GM21367 (cell line): ENCODE results near the gene REEP2.
"Not testable (repeated sequence)": the region's sequence is repeated elsewhere in the genome, so short reads cannot be mapped to it uniquely, and the experiment has no call there.

Experiments used
- ATAC-seq: cut with Tn5 transposase; IDR thresholded peaks from one replicate; pipeline ENCODE4 v1.9.1; 2021; ENCODE audit not compliant: unreplicated experiment

The REEP2 gene, protein sequence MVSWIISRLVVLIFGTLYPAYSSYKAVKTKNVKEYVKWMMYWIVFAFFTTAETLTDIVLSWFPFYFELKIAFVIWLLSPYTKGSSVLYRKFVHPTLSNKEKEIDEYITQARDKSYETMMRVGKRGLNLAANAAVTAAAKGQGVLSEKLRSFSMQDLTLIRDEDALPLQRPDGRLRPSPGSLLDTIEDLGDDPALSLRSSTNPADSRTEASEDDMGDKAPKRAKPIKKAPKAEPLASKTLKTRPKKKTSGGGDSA

DNA sequence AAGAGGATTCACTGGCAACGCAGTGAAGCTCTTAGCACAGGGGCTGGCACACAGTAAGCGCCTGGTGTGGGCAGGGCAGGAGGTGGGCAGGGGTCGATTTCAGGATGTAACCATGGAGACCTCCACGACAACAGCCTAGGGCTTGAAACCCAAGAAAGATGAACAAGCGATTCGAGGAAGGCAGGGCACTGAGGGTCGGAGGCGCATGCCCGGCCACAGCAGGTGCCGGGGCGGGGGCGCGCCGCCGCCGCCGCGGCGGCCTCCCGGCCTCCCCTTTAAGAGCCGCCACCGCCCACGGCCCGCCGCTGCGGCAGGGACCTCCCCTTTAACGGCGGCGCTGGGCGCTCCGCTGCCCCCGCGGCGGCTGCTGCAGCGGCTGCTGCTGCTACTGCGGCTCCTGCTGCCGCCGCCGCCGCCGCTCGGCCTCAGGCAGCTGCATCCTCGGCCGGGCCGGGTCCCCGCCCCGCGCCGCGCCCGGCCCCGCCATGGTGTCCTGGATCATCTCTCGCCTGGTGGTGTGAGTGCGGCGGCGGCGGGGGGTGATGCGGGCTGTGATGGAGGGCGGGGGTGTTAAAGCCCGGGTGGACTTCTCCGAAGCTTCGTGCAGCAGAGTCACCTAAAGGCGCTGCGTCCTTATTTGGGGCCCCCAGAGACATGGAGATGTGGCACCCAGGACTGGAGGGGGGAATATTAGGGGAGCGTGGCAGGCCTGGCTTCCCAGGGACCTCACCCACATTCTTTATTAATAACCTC lies at the start of gene REEP2:
REEP2 (plus strand) TSS at position 334 of the 753 bp plus-strand sequence; CDS start at position 486, 152 bp downstream.
- peak; percentile 61 for ATAC-seq

DNA sequence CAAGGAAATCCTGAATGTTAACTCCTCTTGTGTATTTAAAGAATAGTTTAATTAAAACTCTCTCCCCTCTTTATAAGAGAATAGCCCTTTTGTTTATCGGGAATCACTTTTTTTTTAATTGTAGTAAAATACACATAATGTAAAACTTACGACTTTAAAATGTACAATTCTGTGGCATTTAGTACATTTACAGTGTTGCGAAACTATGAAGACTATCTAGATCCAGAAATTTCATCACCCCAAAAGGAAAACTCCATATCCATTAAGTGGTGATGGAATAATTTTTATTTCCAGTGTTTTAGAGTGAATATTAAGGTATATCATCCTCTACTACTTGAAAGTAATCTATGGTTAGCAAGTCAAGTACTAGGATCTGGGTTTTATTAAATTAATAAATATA lies 49.5 kb upstream of the REEP2 start:
- ATAC-seq, result no peak

DNA sequence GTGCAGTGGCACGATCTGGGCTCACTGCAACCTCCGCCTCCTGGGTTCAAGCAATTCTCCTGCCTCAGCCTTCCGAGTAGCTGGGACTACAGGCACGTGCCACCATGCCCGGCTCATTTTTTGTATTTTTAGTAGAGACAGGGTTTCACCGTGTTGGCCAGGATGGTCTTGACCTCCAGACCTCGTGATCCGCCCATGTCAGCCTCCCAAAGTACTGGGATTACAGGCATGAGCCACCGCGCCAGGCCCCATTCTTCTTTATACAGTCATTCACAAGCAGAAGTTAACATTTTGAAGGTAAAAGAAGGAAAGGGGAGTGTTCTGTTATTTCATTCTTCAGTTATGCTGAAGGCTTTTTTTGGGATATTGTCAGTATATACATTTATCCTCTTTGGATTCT lies 48.9 kb upstream of the REEP2 start:
- not testable (repeated sequence) for ATAC-seq

DNA sequence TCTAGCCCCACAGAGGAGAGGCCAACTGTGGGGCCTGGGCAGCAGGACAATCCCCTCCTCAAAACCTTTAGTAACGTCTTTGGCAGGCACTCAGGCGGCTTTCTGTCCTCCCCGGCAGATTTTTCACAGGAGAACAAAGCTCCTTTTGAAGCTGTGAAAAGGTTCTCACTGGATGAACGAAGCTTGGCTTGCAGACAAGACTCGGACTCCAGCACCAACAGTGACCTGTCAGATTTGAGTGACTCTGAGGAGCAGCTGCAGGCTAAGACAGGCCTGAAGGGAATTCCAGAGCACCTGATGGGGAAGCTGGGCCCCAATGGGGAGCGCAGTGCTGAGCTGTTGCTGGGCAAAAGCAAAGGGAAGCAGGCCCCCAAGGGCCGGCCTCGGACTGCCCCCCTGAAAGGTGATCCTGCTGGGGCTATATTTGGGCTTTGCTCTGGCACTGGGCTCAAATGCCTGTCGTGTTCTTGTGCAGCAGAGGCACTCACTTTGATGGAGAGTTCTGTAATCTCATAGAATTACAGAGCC lies 46.9 kb upstream of the REEP2 start:
- ATAC-seq, result no peak

DNA sequence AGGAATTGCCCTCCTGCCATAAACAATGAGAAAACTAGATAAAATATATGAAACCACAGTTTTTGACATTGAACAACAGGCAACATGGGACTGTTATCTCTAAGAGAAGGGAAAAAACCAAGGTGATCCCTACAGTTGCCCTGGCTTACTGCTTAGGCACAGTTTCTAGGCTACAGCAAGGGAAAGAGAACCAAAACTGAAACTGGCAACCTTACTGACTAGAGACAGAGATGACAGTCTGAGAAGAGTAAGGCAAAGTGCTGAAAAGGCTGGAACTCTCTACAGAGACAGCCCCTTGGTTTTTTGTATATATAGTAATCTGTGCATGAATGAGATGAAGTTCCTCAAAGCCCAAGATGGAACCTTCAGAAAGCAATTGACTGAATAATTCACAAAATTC lies 36.2 kb upstream of the REEP2 start:
- ATAC-seq, result no peak

DNA sequence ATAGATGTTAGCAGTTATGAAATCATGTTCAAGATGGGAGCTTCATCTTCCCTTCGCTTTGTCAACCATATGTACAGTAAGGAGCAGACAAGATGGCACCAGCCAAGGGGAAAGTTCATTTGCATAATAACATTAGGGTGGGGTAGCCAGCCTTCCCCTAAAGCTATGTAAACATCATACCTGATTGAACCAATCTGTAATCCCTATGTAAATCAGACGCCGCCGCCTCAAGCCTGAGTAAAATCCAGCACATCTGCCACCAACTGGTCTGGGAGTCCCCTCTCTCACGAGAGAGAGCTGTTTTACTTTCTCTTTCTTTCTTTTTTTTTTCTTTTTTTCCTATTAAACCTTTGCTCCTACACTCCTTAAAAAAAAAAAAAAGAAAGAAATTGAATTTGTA lies 30.8 kb upstream of the REEP2 start:
- no peak for ATAC-seq

DNA sequence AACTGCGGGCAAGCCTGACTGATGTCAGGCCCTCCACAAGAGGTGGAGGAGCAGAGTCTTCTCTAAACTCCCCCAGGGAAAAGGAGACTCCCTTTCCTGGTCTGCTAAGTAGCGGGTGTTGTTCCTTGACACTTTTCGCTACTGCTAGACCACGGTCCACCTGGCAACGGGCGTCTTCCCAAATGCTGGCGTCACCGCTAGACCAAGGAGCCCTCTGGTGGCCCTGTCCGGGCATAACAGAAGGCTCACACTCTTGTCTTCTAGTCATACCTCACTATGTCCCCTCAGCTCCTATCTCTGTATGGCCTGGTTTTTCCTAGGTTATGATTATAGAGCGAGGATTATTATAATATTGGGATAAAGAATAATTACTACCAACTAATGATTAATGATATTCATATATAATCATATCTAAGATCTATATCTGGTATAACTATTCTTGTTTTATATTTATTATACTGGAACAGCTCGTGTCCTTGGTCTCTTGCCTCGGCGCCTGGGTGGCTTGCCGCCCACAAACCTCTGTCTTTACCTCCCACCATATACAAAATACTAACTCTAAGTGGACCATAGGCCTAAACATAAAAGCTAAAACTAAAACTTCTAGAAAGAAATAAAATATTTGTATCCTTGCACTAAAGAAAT lies 27.7 kb upstream of the REEP2 start:
- not testable (repeated sequence) for ATAC-seq

DNA sequence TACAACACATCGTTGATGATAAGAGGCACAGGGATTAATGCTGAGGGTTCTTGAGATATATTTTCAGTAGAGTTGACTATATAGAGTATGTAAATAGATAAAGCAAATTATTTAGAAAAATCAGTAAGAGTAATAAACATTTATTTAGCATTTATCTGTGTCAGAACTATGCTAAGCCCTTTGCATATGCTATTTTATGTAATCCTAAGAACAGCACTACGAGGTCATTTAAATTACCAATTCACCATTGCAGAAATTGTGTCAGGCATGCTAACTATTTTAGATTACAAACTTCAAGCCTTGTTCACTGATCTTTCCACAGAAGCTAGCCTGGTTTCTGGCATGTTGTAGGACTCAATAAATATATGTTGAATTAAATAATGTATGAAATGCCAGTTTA lies 20.4 kb upstream of the REEP2 start:
- ATAC-seq, result no peak

DNA sequence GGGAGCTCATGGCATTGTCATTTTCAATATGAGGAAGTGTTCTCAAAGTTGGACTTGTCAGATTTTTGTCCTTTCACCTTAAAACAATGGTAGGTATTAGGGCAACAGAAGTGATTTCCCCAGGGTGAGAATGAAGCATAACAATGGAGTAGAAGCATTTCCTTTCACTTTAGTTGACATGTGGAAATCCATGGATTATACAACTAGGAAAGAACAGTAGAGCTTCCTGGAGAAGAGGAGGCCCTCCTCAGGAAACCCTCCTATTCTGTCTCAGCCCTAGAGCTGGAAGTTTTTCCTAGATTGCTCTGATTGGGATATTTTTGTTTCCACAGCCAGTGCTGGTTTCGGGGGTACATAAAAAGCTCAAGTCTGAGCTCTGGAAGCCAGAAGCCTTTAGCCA lies 13.8 kb upstream of the REEP2 start:
- ATAC-seq, result no peak

DNA sequence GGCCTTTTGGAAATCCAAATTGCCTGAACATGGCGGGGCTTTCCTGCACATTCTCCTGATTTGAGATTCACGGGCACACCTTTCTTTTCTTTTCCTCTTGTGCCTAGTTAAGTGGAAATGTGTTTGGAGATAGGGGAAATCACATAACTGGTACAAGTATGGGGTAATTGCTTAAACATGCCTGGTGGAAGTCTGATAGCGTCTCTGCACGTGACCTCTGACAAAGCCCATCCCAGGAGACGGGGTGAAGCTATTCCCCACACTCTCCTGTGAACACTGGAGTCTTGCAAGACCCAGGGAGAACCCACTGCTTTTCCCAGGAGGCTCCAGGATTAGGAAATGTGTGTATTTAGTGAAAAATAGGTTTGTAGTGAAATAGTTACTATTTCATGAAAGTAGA lies 2.9 kb upstream of the REEP2 start:
- ATAC-seq, result no peak

DNA sequence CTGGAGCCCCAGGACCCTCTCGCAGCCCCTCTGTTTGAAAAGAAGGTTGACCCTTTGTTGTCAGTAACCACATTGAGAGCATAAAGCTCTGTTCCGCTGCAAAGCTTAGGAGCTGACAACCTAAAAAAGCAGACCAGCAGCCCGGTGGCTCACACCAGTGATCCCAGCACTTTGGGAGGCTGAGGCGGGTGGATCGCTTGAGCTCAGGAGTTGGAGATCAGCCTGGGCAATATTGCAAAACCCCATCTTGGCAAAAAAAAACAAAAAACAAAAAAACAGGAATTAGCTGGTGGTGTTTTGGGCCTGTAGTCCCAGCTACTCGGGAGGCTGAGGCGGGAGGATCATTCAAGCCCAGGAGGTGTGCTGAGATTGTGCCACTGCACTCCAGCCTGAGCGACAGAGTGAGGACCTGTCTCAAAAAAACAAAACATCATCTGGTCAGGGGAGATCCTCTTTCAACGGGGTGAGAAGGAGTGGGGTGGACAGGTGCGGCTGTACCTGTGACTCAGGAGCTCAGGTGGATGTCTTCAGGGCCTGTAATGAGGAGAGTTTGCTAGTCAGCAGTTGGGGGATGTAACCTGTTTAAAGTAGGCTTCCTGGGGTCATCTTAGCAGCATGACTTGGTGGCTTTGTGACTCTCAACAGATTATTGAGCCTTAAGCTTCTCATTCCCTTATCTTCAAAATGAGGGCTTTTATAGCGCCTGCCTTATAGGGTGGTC lies 694 bp upstream of the REEP2 start:
- ATAC-seq, result no peak

DNA sequence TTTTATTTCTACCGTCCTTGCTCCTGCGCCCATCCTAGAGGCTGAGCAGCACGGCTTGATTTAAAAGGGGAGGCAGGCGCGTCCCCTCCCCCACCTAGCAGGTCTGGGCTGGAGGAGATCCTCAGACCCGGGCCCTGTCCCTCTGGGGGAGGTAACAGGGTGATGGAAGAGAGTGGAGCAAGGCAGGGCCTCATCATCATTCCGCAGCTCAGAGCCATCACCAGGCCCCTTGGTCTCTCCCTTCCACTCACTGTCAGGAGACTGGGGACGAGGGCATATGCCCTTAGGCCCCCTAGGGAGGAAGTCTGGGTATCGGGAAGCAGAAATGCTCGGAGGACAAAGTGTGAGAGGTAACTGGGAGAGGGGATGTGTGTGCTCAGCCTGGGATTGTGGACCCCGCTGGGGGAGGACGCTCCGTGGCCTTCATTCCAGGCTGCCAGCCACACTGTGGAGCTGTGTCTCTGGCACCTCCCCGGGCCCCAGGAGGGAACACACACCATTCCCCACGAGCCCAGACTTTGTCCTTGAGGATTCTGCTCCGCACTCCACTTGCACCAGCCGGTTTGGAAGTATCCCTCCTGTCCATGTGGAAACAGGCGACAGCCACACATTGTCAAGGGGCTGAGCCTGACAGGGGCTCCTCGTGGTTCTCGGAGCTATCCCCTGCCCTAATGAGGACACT lies 761 bp downstream of the REEP2 start:
- no peak for ATAC-seq

DNA sequence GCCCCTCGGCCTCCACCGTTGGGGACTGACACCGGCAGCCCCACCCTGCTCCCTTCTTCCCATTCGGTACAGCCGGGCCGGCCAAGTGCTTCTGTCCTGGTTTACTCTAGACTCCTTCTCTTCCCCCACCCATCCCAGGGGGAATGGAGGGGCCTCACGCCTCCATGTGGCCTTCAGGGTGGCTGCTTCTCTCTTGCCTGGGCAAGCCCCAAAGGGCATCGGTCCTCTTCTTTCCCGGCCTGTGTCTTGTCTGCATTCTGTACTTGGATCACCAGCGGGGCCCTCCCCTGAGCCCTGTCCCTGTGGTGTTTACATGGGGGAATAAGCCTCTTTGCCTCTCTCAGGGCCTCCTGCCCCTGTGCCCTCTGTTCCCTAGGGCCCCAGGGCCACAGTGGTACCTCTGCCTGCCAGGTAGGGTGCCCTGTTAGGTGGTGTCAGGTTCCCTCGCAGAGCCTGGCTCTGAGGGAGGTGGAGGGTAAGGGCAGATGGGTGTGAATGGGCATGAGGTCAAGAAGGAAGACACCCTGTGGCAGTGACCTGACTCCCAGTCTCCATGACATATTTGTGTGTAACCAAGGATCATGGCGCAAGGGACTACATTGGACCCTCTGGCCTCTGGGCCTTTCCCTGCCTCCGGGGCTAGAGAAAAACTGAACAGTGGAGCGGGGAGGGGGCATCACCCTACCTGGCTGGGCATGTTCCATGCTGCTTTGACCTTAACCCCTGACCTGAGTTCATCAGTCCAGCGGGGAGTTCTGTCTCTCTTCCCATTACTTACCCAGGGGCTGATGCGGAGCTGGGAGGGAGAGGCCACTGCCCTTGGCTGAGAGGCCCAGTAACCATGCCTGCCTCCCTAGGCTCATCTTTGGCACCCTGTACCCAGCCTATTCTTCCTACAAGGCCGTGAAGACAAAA lies 1.6 kb downstream of the REEP2 start:
- ATAC-seq, result no peak

DNA sequence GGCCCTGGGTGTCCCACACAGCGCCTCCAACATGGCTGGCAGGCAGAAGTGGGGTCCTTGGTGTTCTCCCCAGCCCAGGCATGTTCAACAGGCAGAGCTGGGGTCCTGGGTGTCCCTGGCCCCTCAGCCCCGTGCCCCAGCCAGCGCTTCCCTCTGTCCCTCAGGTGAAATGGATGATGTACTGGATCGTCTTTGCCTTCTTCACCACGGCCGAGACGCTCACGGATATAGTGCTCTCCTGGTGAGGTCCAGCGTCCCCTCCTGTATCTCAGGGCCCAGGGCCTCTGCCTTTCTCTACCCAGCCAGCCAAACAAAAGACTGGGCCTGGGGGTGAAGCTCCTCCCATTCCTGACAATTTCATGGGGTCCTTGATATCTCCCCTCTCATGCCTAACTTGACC lies 2.4 kb downstream of the REEP2 start:
- ATAC-seq, result no peak

DNA sequence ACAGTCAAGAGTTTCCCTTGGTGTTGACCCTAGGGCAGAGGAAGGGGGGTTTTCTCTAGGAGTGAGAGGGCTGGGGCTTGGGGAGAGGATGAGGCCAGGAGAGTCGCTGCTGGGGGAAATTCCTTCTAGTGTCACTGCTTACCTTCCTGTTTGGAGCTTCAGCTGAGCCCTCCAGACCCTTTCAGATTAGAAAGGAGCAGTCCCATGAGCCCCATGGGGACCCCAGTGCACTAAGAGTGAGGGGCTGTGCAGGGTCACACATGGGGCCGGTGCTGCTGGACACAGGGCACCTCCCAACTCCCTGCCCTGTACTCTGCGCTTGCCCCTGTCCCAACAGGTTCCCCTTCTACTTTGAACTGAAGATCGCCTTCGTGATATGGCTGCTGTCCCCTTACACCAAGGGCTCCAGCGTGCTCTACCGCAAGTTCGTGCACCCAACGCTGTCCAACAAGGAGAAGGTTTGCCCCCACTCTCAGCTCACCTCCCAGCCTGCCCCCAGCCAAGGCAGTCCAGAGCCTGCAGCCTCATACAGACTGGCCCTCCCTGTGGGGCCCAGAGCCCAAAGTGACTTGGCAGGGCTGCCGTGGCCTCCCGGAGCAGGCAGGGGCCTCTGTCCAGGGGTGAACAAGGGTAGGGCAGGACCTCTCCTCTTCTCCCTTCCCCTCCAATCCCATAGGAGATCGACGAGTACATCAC lies 5.4 kb downstream of the REEP2 start:
- ATAC-seq, result no peak

DNA sequence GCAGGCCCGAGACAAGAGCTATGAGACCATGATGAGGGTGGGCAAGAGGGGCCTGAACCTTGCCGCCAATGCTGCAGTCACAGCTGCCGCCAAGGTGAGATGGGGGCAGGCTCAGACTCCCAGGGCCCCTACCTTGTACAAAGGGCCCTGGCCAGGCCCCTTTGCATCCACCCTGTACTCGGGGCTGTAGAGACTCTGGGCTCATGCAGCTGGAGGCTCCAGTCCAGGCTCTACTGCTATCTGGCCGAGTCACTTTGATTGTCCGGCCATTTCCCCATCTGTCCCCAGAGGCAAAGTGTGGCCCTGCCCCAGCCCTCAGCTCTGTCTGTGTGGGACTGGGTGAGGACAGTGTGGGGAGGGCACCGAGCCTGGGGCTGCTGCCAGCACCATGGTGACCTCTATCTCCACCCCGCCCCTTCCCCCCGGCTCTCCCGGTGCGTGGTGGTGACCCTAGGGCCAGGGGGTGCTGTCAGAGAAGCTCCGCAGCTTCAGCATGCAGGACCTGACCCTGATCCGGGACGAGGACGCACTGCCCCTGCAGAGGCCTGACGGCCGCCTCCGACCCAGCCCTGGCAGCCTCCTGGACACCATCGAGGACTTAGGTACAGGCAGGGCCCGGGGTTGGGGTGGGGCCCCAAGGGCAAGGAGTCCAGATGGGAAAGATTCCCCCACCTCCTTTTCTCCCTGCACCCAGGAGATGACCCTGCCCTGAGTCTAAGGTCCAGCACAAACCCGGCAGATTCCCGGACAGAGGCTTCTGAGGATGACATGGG lies 6.1 kb downstream of the REEP2 start:
- ATAC-seq, result no peak

DNA sequence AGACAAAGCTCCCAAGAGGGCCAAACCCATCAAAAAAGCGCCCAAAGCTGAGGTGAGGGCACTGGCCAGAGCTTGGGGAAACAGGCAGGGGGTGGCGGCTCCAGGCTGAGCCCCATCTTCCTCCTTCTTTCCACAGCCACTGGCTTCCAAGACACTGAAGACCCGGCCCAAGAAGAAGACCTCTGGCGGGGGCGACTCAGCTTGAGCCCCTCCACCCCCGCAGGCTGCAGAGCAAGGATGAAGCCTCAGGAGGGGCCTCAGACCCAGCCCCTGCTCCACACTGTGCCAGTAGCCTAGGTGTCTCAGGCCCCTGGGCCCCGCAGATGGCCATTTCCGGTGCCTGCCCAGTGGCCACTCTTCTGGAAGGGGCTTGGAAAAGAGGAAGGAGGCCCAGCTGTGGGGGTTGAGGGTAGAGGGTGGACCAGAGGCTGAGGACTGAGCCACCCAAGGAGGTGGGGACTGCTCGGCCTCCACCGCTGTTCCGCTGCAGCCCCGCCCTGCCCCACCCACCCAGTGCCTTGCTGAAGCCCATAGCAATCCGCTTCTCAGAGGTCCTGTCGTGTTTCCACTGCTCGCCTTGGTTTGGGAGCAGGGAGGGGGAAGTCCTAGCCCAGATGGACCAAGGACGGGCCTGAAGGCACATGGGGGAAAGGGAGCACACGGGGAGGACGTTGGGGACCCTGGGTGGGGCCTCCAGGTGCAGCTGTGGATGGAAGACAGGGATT lies 6.9 kb downstream of the REEP2 start:
- no peak for ATAC-seq

DNA sequence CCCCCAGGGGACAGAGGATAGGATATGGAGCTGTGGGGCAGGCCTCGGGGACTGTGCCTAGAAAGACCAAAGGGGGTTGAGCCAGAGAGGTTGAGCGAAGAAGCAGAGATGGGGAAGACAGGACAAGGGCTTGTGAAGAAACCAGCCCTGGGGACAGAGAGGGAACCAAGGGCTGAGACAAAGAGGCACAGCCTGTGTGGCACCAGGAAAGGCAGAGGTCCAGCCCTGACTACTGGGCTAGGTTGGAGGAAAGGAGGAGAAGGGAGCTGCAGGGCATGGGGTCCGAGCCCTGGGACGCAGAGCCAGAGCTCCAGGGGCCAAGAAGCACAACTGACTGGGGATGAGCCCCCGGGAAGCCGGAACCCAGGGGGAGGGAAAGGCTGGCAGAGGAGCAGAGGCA lies 9.2 kb downstream of the REEP2 start:
- no peak for ATAC-seq
